ENCODE measurements around the gene NCSTN. TPM values are rescaled to one million over a fixed set of nuclear protein-coding genes. Genes with fewer than 3 reads are reported as not detected.
A peak's percentile ranks its signal among the peaks of the same experiment; 100 is the strongest.

The NCSTN gene
- total RNA-seq, 1 donor from 2014 or later: 80.2 TPM

- peak; percentile 13 for DNase-seq
Observed at GRCh38 chr1:160353223-160353622, 10.0 kb downstream of the NCSTN start.

- peak; percentile 58 for DNase-seq
Observed at GRCh38 chr1:160354388-160354985, 11.3 kb downstream of the NCSTN start.

- no peak for DNase-seq
Observed at GRCh38 chr1:160357286-160358002, 14.3 kb downstream of the NCSTN start.

GRCh38 chr1:160358073-160358472 is 14.9 kb downstream of the NCSTN start:
- no peak for DNase-seq

- DNase-seq: no peak
Observed at GRCh38 chr1:160359559-160360226, 16.5 kb downstream of the NCSTN start.

GRCh38 chr1:160360227-160360695 is 17.1 kb downstream of the NCSTN start:
- DNase-seq: no peak

GRCh38 chr1:160361199-160361598 is 18.0 kb downstream of the NCSTN start:
- DNase-seq: no peak

GRCh38 chr1:160361814-160362167 is 18.6 kb downstream of the NCSTN start:
- DNase-seq: no peak

GRCh38 chr1:160362168-160362957 is 19.2 kb downstream of the NCSTN start:
- no peak for DNase-seq

- DNase-seq: no peak
Observed at GRCh38 chr1:160363010-160363409, 19.8 kb downstream of the NCSTN start.

- no peak for DNase-seq
Observed at GRCh38 chr1:160363951-160364735, 21.0 kb downstream of the NCSTN start.

GRCh38 chr1:160365325-160365724 is 22.1 kb downstream of the NCSTN start:
- DNase-seq: no peak

GRCh38 chr1:160366731-160367515 is 23.7 kb downstream of the NCSTN start, which contains the start of gene NHLH1:
Gene NHLH1 (plus strand): TSS chr1:160367071. CDS start chr1:160370732, 3,661 bp downstream.
- no peak for DNase-seq

- no peak for DNase-seq
Observed at GRCh38 chr1:160367516-160367900, 24.3 kb downstream of the NCSTN start.

- no peak for DNase-seq
Observed at GRCh38 chr1:160367934-160368923, 25.0 kb downstream of the NCSTN start.

- no peak for DNase-seq
Observed at GRCh38 chr1:160369087-160369486, 25.9 kb downstream of the NCSTN start.

GRCh38 chr1:160370561-160371345 is 27.6 kb downstream of the NCSTN start:
- no peak for DNase-seq

- no peak for DNase-seq
Observed at GRCh38 chr1:160371346-160371631, 28.1 kb downstream of the NCSTN start.

GRCh38 chr1:160371756-160372155 is 28.6 kb downstream of the NCSTN start:
- no peak for DNase-seq

All from dermis blood vessel endothelial cell (primary cell).